Panc1 (cell line): ENCODE results near the gene FAM228B. TPM values are rescaled to one million over a fixed set of nuclear protein-coding genes. Genes with fewer than 3 reads are reported as not detected.

Source experiments
- ATAC-seq: fragments of 200-7000 bp; cut with Tn5 transposase; 2 replicates; pipeline ENCODE4 v1.9.1; 2020; ENCODE audit warnings: mild to moderate bottlenecking, moderate library complexity
- BruUV-seq: library from RNA; stranded (reverse); fragments of 400-500 nt; replicated peaks from 2 replicates; lab custom pipeline; 2021; lab: Mats Ljungman, UMichigan
- CTCF ChIA-PET: fragments of 300-600 bp; sonication (Branson Sonifier 250); formaldehyde crosslinking; loops from one replicate; lab custom pipeline; 2022; ENCODE audit warnings: antibody characterized with exemption; lab: Charles Lee
- POLR2A ChIA-PET: fragments of 300-600 bp; sonication (Branson Sonifier 250); formaldehyde crosslinking; loops from one replicate; lab custom pipeline; 2022; ENCODE audit warnings: antibody characterized with exemption; lab: Charles Lee
- DNase-seq: peaks from one replicate; pipeline ENCODE4 v3.0.0-alpha.2; 2010; ENCODE audit warnings: low read depth, low spot score
- H3K27ac ChIP-seq: 2 replicates; pipeline ENCODE4 v1.5.1; 2011; ENCODE audit warnings: mild to moderate bottlenecking, low read length, inconsistent platforms
- H3K27me3 ChIP-seq: fragments of 200-500 bp; sonication (Bioruptor generic); 2 replicates; pipeline ENCODE4 v1.6.0; 2014; ENCODE audit warnings: low read length, inconsistent platforms; ENCODE audit not compliant: control insufficient read depth, insufficient read depth
- H3K36me3 ChIP-seq: fragments of 200-500 bp; sonication (Bioruptor generic); 2 replicates; pipeline ENCODE4 v1.5.1; 2014; ENCODE audit warnings: inconsistent platforms, mild to moderate bottlenecking, low read length, moderate library complexity; ENCODE audit not compliant: control insufficient read depth, insufficient read depth
- H3K4me1 ChIP-seq: 2 replicates; pipeline ENCODE4 v1.5.1; 2011; ENCODE audit warnings: inconsistent platforms, mild to moderate bottlenecking, low read length, moderate library complexity; ENCODE audit not compliant: control insufficient read depth, insufficient read depth
- H3K4me3 ChIP-seq, 2 experiments: 2 replicates each; pipeline ENCODE4 v1.5.1; 2011 to 2012; ENCODE audit warnings: low read depth in 2 of 2, low read length in 2 of 2, mild to moderate bottlenecking in 2 of 2, inconsistent platforms in 1 of 2, moderate library complexity in 1 of 2
- H3K9me3 ChIP-seq: fragments of 200-500 bp; sonication (Bioruptor generic); 2 replicates; pipeline ENCODE4 v1.5.1; 2014; ENCODE audit warnings: low read depth, mild to moderate bottlenecking, inconsistent platforms, low read length, moderate library complexity; ENCODE audit not compliant: control insufficient read depth, insufficient read depth
- CTCF ChIP-seq: fragments of 450-650 bp; IDR thresholded peaks from 2 replicates; pipeline ENCODE4 v1.5.1; 2017; ENCODE audit warnings: mild to moderate bottlenecking
- POLR2AphosphoS5 ChIP-seq: IDR thresholded peaks from 2 replicates; pipeline ENCODE4 v1.6.1; 2012; ENCODE audit warnings: mild to moderate bottlenecking, low read depth, low read length, moderate library complexity
- REST ChIP-seq, 2 experiments: IDR thresholded peaks; 2 replicates each; pipeline ENCODE4 v1.6.1; 2011 to 2012; ENCODE audit warnings: low read depth in 2 of 2, control low read depth in 1 of 2, low read length in 1 of 2, mild to moderate bottlenecking in 1 of 2, moderate library complexity in 1 of 2; ENCODE audit not compliant: insufficient read depth in 1 of 2
- SIN3A ChIP-seq: IDR thresholded peaks from 2 replicates; pipeline ENCODE4 v1.6.1; 2012; ENCODE audit warnings: low read depth, mild to moderate bottlenecking, low read length, moderate library complexity, borderline replicate concordance; ENCODE audit not compliant: insufficient read depth
- TCF7L2 ChIP-seq: IDR thresholded peaks from 2 replicates; pipeline ENCODE4 v1.6.1; 2011; ENCODE audit warnings: mild to moderate bottlenecking, low read depth, low read length, inconsistent platforms
- in situ Hi-C: cut with HindIII; loops from 2 replicates; pipeline ENCODE4 v1.10.0; 2016; ENCODE audit warnings: low sequenced_read_pairs, low pct_unique_long_range_greater_than_20kb
- intact Hi-C: fragments of 100-400 bp; cut with micrococcal nuclease; formaldehyde crosslinking; loops from one replicate; pipeline ENCODE4 v1.10.0; 2022; ENCODE audit not compliant: unreplicated experiment
- total RNA-seq: library from RNA; stranded (reverse); gene quantifications from one replicate; pipeline ENCODE4 v1.2.1, GENCODE V29; 2021; ENCODE audit not compliant: unreplicated experiment

The FAM228B gene
- total RNA-seq, 1 experiment from 2014 or later: 23.0 TPM

GRCh38 chr2:24179683-24180082 is 56.4 kb downstream of the FAM228B start:
- CTCF ChIA-PET: no interaction called here
- ATAC-seq: no peak

GRCh38 chr2:24181849-24182248 is 58.6 kb downstream of the FAM228B start:
- in situ Hi-C loops: no loop called here
- POLR2A ChIA-PET: no interaction called here
- no peak for ATAC-seq

More at GRCh38 chr2:24179683-24180082, 56.4 kb downstream of the FAM228B start:
- no peak for DNase-seq
- no TSS peak for BruUV-seq
- no peaks in the 10 kb centered on the region for H3K4me1 ChIP-seq
- no peaks in the 10 kb centered on the region for H3K9me3 ChIP-seq
- H3K27me3 ChIP-seq: no peaks in the 10 kb centered on the region
- TF ChIP-seq REST (IDR thresholded peaks at IDR 0.05; ENCODE audit: insufficient read depth in 1 of 2, low read depth in 2 of 2, low read length in 1 of 2): no peak
- TF ChIP-seq TCF7L2: no peak
- no peak for TF ChIP-seq CTCF
- no peak overlapping the region for H3K4me3 ChIP-seq
- intact Hi-C loops: no loop called here
- H3K36me3 ChIP-seq: no peaks in the 10 kb centered on the region
- in situ Hi-C loops: no loop called here
- POLR2A ChIA-PET: no interaction called here
- H3K27ac ChIP-seq: no peak overlapping the region

More at GRCh38 chr2:24181849-24182248, 58.6 kb downstream of the FAM228B start:
- CTCF ChIA-PET: no interaction called here
- Histone ChIP-seq H3K9me3 (no peaks in the 10 kb centered on the region), H3K4me1 (no peaks in the 10 kb centered on the region), H3K4me3 (no peak overlapping the region), H3K27me3 (no peaks in the 10 kb centered on the region), H3K27ac (no peak overlapping the region), H3K36me3 (no peaks in the 10 kb centered on the region)
- DNase-seq: no peak
- intact Hi-C loops: no loop called here
- no peak for TF ChIP-seq REST (IDR thresholded peaks at IDR 0.05; ENCODE audit: insufficient read depth in 1 of 2, low read depth in 2 of 2, low read length in 1 of 2)
- TF ChIP-seq POLR2AphosphoS5: no peak
- TF ChIP-seq SIN3A: no peak
- no peak for TF ChIP-seq TCF7L2
- no peak for TF ChIP-seq CTCF
- no TSS peak for BruUV-seq
